ENCODE results near the gene PRSS50.

The PRSS50 gene

DNA sequence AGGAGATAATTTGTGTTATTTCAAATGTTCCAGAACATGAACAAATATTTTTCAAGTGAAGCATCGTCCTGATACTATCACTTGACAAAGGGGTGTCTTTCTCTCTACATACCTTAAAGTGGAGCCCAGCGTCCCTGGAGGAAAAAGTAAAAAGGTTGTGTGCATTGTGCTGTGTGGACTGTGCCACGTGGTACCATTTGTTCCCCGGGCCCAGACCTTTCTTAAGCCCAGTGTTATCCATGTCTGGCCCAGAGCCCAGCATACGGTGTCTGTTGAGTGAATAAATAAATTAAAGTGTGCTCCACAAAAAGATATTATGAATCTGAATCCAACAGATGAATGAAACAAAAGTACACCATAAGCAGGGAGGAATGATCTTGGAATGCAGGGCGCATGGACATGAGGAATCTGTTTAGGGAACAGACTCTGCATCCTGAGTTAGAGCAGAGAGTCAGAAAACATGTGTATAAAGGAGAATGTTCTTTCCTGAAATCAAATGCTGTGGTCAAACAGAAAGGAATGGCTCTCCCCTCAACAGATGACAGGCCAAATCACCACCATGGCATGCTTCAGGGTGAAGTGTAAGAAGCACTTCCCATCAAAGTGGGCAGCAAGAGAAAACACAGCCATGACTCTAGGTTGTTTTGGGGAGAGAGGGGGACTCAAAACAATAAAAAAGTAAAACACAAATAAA lies 8.1 kb upstream of the PRSS50 start:
- TF ChIP-seq, protein P1, sequence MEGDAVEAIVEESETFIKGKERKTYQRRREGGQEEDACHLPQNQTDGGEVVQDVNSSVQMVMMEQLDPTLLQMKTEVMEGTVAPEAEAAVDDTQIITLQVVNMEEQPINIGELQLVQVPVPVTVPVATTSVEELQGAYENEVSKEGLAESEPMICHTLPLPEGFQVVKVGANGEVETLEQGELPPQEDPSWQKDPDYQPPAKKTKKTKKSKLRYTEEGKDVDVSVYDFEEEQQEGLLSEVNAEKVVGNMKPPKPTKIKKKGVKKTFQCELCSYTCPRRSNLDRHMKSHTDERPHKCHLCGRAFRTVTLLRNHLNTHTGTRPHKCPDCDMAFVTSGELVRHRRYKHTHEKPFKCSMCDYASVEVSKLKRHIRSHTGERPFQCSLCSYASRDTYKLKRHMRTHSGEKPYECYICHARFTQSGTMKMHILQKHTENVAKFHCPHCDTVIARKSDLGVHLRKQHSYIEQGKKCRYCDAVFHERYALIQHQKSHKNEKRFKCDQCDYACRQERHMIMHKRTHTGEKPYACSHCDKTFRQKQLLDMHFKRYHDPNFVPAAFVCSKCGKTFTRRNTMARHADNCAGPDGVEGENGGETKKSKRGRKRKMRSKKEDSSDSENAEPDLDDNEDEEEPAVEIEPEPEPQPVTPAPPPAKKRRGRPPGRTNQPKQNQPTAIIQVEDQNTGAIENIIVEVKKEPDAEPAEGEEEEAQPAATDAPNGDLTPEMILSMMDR (conservative IDR thresholded peaks at IDR 0.05; ENCODE audit: low read depth, low read length) = no peak
- H3K4me3 ChIP-seq (ENCODE audit: low read length) = no peak overlapping the region
- DNase-seq (ENCODE audit: low read depth) = peak; percentile 5

DNA sequence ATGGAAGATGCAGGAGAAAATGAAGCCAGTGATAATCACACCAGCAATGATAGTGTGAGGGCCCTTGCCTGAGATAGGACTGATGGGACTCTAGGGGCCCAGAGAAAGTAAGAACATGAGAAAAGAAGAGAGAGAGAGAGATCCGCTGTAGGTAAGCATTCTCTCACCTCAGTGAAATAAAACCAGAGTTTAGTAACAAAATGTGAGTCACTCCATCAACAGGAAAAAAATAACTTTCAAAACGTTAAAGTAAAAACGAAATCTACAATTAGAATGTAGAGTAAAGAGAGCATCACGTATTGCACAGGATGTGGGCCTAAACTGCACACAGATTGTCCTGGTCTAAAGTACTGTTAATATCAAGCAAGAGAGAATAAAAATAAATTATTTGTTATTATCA lies 6.8 kb upstream of the PRSS50 start:
- H3K4me3 ChIP-seq (ENCODE audit: low read length) = no peak overlapping the region
- TF ChIP-seq, protein P1 (conservative IDR thresholded peaks at IDR 0.05; ENCODE audit: low read depth, low read length) = no peak
- no peak for DNase-seq (ENCODE audit: low read depth)

DNA sequence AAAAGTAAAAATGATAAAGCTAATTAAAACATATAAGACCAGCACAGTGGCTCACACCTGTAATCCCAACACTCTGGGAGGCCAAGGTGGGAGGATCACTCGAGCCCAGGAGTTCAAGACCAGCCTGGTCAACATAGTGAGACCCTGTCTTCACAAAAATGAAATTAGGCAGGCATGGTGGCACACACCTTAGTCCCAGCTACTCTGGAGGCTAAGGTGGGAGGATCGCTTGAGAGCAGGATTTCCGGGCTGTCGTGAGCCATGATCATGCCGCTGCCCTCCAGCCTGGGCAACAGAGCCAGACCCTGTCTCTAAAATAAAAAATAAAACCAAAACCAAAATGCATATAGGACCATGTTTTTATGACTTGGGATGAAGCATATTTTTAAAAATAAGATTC lies 4.8 kb upstream of the PRSS50 start:
- no peak overlapping the region for H3K4me3 ChIP-seq (ENCODE audit: low read length)
- no peak for DNase-seq (ENCODE audit: low read depth)
- TF ChIP-seq, protein P1 (conservative IDR thresholded peaks at IDR 0.05; ENCODE audit: low read depth, low read length) = no peak

DNA sequence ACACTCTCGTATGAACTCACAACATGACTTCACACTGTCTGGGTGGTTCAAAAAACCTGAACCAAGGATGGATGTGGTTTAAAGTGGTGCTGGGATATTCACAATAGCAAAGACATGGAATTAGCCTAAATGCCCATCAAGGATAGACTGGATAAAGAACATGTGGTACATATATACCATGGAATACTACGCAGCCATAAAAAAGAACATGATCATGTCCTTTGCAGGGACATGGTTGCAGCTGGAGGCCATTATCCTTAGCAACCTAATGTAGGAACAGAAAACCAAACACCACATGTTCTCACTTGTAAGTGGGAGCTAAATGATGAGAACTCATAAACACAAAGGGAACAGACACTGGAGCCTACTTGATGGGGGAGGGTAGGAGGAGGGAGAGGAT lies 3.3 kb upstream of the PRSS50 start:
- no peak for DNase-seq (ENCODE audit: low read depth)
- TF ChIP-seq, protein P1 (conservative IDR thresholded peaks at IDR 0.05; ENCODE audit: low read depth, low read length) = no peak
- H3K4me3 ChIP-seq (ENCODE audit: low read length) = no peak overlapping the region

DNA sequence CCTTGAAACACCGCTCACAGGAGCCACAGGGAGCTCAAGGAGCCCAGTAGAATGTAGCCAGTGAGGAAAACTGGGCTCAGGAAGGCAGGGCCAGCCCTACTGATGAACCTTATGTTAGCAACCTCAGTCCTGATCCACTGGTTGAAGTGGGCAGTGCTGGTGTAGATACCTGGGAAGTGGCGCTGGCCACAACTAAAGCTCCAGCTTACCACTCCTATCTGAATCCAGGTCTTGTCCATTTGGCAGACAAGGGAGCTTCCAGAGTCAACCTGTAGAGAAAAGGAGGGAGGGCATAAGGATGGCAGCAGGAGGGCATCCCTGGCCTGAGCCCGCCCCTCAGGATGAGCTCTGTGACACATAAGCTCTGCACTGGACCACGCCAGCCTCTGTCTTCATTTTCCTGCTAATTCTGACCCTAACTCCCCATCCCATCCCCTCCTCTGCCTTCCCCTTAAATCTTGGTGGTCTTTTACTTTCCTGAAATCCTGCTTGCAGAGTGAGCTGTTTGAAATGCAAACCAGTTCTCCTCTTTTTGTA lies 2.1 kb upstream of the PRSS50 start:
- TF ChIP-seq, protein P1 (conservative IDR thresholded peaks at IDR 0.05; ENCODE audit: low read depth, low read length) = no peak
- no peak overlapping the region for H3K4me3 ChIP-seq (ENCODE audit: low read length)
- DNase-seq (ENCODE audit: low read depth) = no peak

DNA sequence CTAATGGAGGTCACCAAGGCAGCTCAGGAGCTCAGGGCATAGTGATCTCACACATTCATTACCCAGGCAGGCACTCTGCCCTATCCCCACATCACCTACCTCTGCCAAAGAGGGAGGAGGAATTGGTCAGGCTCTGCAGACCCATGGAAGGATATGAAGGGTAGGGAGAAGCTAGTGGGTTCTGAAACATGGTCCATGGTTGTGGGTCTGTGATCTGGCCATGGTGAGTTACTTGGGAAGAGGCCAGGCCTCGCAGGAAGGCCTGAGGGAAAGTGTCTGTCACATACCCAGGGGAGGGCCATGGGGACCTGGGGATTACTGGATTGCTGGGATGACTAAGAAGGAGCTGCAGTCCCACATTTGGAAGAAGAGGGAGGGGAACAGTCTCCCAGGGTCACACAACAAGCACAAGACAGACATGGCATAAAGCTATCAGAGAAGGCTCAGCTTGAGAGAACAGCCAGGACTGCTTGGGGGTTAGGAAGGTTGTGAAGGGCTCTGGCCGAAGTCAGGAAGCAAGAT lies 1.4 kb upstream of the PRSS50 start:
- DNase-seq (ENCODE audit: low read depth) = no peak
- TF ChIP-seq, protein P1 (conservative IDR thresholded peaks at IDR 0.05; ENCODE audit: low read depth, low read length) = no peak
- no peak overlapping the region for H3K4me3 ChIP-seq (ENCODE audit: low read length)

Data from retinal pigment epithelial cell (primary cell).